ENCODE results near the gene PTPRA. TPM values are rescaled to one million over a fixed set of nuclear protein-coding genes. Genes with fewer than 3 reads are reported as not detected.

The PTPRA gene
- total and polyA plus RNA-seq, 2 donors (not counting 3 experiments of a cell fraction or from before 2014, with no cell fraction given), result 43.2 to 53.4 TPM

GRCh38 chr20:2987861-2988260 is 114.6 kb downstream of the PTPRA start:
- H3K36me3 ChIP-seq (ENCODE audit: control insufficient read depth in 2 of 2, extremely low read depth in 1 of 2, insufficient read depth in 2 of 2, low read length in 2 of 2), result peaks cover 6 to 8% of the 10 kb centered on the region in 2 experiments
- H3K4me2 ChIP-seq (ENCODE audit: insufficient read depth, low read length), result no peak overlapping the region
- H4K20me1 ChIP-seq (replicated peaks; ENCODE audit: control insufficient read depth, extremely low read depth, insufficient read depth, low read length), result no peaks in the 10 kb centered on the region
- dilution Hi-C loops (cut with MboI; ENCODE audit: extremely low pct_ligation_motif_present, low sequenced_read_pairs) (no loop called here), intact Hi-C loops (cut with micrococcal nuclease) (no loop called here)
- no peak for TF ChIP-seq JUN (IDR thresholded peaks at IDR 0.05; ENCODE audit: borderline replicate concordance, insufficient read depth, insufficient read length, low read depth)
- TF ChIP-seq POLR2A (IDR thresholded peaks at IDR 0.05; ENCODE audit: low read depth, low read length), result no peak
- TF ChIP-seq EZH2 (IDR thresholded peaks at IDR 0.05; ENCODE audit: borderline replicate concordance, low read depth, low read length, severe bottlenecking), result no peak
- TF ChIP-seq FOS (IDR thresholded peaks at IDR 0.05; ENCODE audit: borderline replicate concordance, insufficient read depth, low read length), result no peak
- TF ChIP-seq MYC (IDR thresholded peaks at IDR 0.05; ENCODE audit: low read depth, low read length), result no peak
- TF ChIP-seq GATA2 (IDR thresholded peaks at IDR 0.05; ENCODE audit: insufficient read depth, insufficient read length, low read depth, low read length), result no peak
- no peak for TF ChIP-seq MAX (IDR thresholded peaks at IDR 0.05; ENCODE audit: insufficient read depth, insufficient read length)
- TF ChIP-seq POLR2AphosphoS5 (IDR thresholded peaks at IDR 0.05; ENCODE audit: insufficient read depth, low read depth, low read length), result no peak
- no peak for TF ChIP-seq CTCF (IDR thresholded peaks at IDR 0.05; ENCODE audit: extremely low read depth in 1 of 2, insufficient read depth in 1 of 2, low read depth in 1 of 2, low read length in 2 of 2)
- POLR2A ChIA-PET, result no interaction called here
- DNase-seq (ENCODE audit: low read depth, low spot score) (no peak), FAIRE-seq (no peak)
- H3K9ac ChIP-seq (replicated peaks; ENCODE audit: extremely low read depth, insufficient read depth, low read length), result no peak overlapping the region
- no peaks in the 10 kb centered on the region for H3K9me1 ChIP-seq (replicated peaks; ENCODE audit: control insufficient read depth, extremely low read depth, insufficient read depth, low read length)
- H3K79me2 ChIP-seq (ENCODE audit: control insufficient read depth, insufficient read depth, low read length), result no peaks in the 10 kb centered on the region
- H3K4me1 ChIP-seq (ENCODE audit: control insufficient read depth, extremely low read depth, insufficient read depth, low read length), result peaks cover 2% of the 10 kb centered on the region
- CTCF ChIA-PET, result interaction anchor here (1.9 kb wide), 1 partner anchor 73 kb away, joined by 6 read pairs; no protein-coding TSS in a partner anchor
- H3K9me3 ChIP-seq (replicated peaks; ENCODE audit: control insufficient read depth, insufficient read depth, low read length), result no peaks in the 10 kb centered on the region
- H2AFZ ChIP-seq (ENCODE audit: low read depth, low read length), result no peak overlapping the region
- H3K27ac ChIP-seq (ENCODE audit: insufficient read depth, low read depth, low read length), result no peak overlapping the region
- H3K27me3 ChIP-seq (ENCODE audit: control insufficient read depth in 2 of 2, insufficient read depth in 2 of 2, low read length in 2 of 2), result no peaks in the 10 kb centered on the region
- no peak overlapping the region for H3K4me3 ChIP-seq (replicated peaks in 1 of 3; ENCODE audit: insufficient read depth in 1 of 3, low read depth in 1 of 3, low read length in 3 of 3)
- BruUV-seq (replicated peaks), result no TSS peak

All from endothelial cell of umbilical vein (primary cell).